Trophoblast cell (in vitro differentiated cells and primary cell): ENCODE measurements around the gene PLEKHG5.

Experiments
- DNase-seq, 2 donors: peaks; one replicate each; pipeline ENCODE4 v3.0.0-alpha.2; 2016
- H2AFZ ChIP-seq: 2 replicates; pipeline ENCODE4 v1.6.1; 2013; ENCODE audit warnings: low read length, moderate library complexity, mild to moderate bottlenecking; ENCODE audit not compliant: insufficient read depth, poor library complexity
- H2AK5ac ChIP-seq: 2 replicates; pipeline ENCODE4 v1.6.1; 2013; ENCODE audit warnings: mild to moderate bottlenecking, low read length
- H2BK120ac ChIP-seq: 2 replicates; pipeline ENCODE4 v1.6.1; 2013; ENCODE audit warnings: low read length, mild to moderate bottlenecking, moderate library complexity; ENCODE audit not compliant: insufficient read depth, poor library complexity
- H2BK12ac ChIP-seq: 2 replicates; pipeline ENCODE4 v1.6.1; 2013; ENCODE audit warnings: mild to moderate bottlenecking, low read length, moderate library complexity
- H2BK5ac ChIP-seq: 2 replicates; pipeline ENCODE4 v1.6.1; 2013; ENCODE audit warnings: low read length, low read depth, moderate library complexity, mild to moderate bottlenecking; ENCODE audit not compliant: poor library complexity
- H3K14ac ChIP-seq: 2 replicates; pipeline ENCODE4 v1.6.1; 2013; ENCODE audit warnings: mild to moderate bottlenecking, low read length
- H3K18ac ChIP-seq: 2 replicates; pipeline ENCODE4 v1.6.1; 2013; ENCODE audit warnings: mild to moderate bottlenecking, low read length
- H3K23ac ChIP-seq: 2 replicates; pipeline ENCODE4 v1.6.1; 2013; ENCODE audit warnings: low read length
- H3K27ac ChIP-seq: 2 replicates; pipeline ENCODE4 v1.5.1; 2013; ENCODE audit warnings: low read depth, mild to moderate bottlenecking, inconsistent platforms, low read length, moderate library complexity
- H3K27me3 ChIP-seq: 2 replicates; pipeline ENCODE4 v1.6.1; 2013; ENCODE audit warnings: inconsistent platforms, mild to moderate bottlenecking, low read length, moderate library complexity; ENCODE audit not compliant: insufficient read depth
- H3K36me3 ChIP-seq, 2 experiments: 1 replicate in 1 of 2; 2 replicates in 1 of 2; pipeline ENCODE4 v1.6.1; 2013; ENCODE audit warnings: low read length in 2 of 2, mild to moderate bottlenecking in 2 of 2, moderate library complexity in 1 of 2; ENCODE audit not compliant: insufficient read depth in 2 of 2, control insufficient read depth in 1 of 2
- H3K4ac ChIP-seq: 2 replicates; pipeline ENCODE4 v1.6.1; 2013; ENCODE audit warnings: low read depth, mild to moderate bottlenecking, low read length, moderate library complexity
- H3K4me1 ChIP-seq, 2 experiments: 1 replicate in 1 of 2; 2 replicates in 1 of 2; pipeline ENCODE4 v1.6.1; 2013; ENCODE audit warnings: low read length in 2 of 2, mild to moderate bottlenecking in 2 of 2, moderate library complexity in 1 of 2; ENCODE audit not compliant: insufficient read depth in 2 of 2, control insufficient read depth in 1 of 2
- H3K4me2 ChIP-seq: 2 replicates; pipeline ENCODE4 v1.6.1; 2013; ENCODE audit warnings: inconsistent platforms, mild to moderate bottlenecking, low read length, moderate library complexity
- H3K4me3 ChIP-seq: 2 replicates; pipeline ENCODE4 v1.5.1; 2013; ENCODE audit warnings: mild to moderate bottlenecking, low read depth, low read length, inconsistent platforms
- H3K79me1 ChIP-seq: one replicate; pipeline ENCODE4 v1.6.1; 2013; ENCODE audit warnings: low read length
- H3K79me2 ChIP-seq: 2 replicates; pipeline ENCODE4 v1.6.1; 2013; ENCODE audit warnings: low read length, mild to moderate bottlenecking; ENCODE audit not compliant: control insufficient read depth, insufficient read depth, poor library complexity
- H3K9ac ChIP-seq: 2 replicates; pipeline ENCODE4 v1.6.1; 2013; ENCODE audit warnings: mild to moderate bottlenecking, low read length
- H3K9me3 ChIP-seq: 2 replicates; pipeline ENCODE4 v1.6.1; 2013; ENCODE audit warnings: low read depth, mild to moderate bottlenecking, control low read depth, inconsistent platforms, low read length; ENCODE audit not compliant: insufficient read depth
- H4K12ac ChIP-seq: 2 replicates; pipeline ENCODE4 v1.6.1; 2013; ENCODE audit warnings: low read depth, mild to moderate bottlenecking, low read length, moderate library complexity
- H4K8ac ChIP-seq: 2 replicates; pipeline ENCODE4 v1.6.1; 2013; ENCODE audit warnings: low read depth, mild to moderate bottlenecking, low read length, moderate library complexity
- H4K91ac ChIP-seq: one replicate; pipeline ENCODE4 v1.6.1; 2013; ENCODE audit warnings: low read depth, mild to moderate bottlenecking, low read length, moderate library complexity
- WGBS: extraction: QIAGEN DNeasy Blood & Tissue Kit; methylation state at CpG from one replicate; pipeline ENCODE4 v1.1.7; 2013; ENCODE audit warnings: missing lambda C conversion rate; ENCODE audit not compliant: insufficient read length, insufficient coverage; ENCODE audit errors: extremely low coverage; 5-methylcytosine and 5-hydroxymethylcytosine counted together

Gene PLEKHG5

GRCh38 chr1:6462412-6463119, 28.9 kb downstream of the PLEKHG5 start:
- Histone ChIP-seq H3K79me2 (no peaks in the 10 kb centered on the region), H2BK12ac (no peak overlapping the region), H3K4ac (no peak overlapping the region), H3K4me1 (no peaks in the 10 kb centered on the region), H2AK5ac (no peak overlapping the region), H4K8ac (no peak overlapping the region), H3K27ac (no peak overlapping the region), H4K12ac (no peak overlapping the region), H2BK120ac (no peak overlapping the region), H3K9me3 (no peaks in the 10 kb centered on the region), H3K4me2 (no peak overlapping the region), H3K79me1 (no peaks in the 10 kb centered on the region), H2BK5ac (no peak overlapping the region), H3K23ac (no peak overlapping the region), H4K91ac (no peak overlapping the region), H3K4me3 (no peak overlapping the region), H3K14ac (no peak overlapping the region), H2AFZ (no peak overlapping the region), H3K18ac (no peak overlapping the region), H3K9ac (no peak overlapping the region), H3K27me3 (no peaks in the 10 kb centered on the region), H3K36me3 (peaks cover 48 to 58% of the 10 kb centered on the region in 2 experiments)
- WGBS: no CpG with 5 or more reads among the region's 13 CpGs
- no peak for DNase-seq

DNA sequence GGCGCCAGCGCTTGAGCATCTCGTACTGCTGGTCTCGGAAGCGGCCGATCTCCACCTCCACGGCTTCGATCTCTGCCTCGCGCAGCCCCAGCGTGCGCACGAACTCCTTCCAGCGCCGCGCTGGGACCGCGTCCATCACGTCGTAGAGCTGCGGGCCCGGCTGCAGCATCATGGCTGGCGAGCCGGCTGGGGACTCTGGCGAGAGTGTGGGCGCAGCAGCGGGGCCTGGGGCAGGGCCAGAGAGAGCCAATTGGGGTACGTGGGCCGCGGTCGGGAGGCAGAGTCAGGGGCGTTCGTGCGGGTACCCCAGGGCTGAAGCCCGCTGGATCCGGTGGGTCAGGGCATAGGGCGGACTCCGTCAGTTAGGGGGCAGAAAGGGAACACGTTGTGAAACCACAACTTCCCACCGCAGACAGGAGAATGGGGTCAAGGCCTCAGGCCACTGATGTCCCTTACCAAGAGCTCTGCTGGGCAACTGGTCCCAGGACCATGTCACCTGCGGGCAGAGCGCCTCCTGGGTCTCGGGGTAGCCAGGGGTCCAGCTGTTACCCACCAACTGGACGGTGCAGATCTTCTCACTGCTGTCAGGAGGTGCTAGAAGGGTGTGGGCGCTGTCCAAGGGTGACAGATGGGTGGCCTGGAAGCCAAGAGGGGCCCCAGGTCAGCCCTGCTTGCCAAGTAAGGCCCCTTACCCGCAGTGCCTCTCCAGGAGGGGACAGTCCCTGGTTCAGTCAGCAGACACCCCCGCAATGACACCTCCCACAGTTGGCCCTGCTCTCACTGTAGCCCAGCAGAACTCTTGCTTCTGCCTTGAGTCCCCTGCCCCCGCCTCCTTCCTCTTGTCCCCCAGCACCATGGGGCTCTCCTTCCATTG, 29.7 kb downstream of the PLEKHG5 start:
- DNase-seq: peak in 1 of 2 donors; percentile 41
- Histone ChIP-seq H3K4ac (no peak overlapping the region), H2AFZ (no peak overlapping the region)

DNA sequence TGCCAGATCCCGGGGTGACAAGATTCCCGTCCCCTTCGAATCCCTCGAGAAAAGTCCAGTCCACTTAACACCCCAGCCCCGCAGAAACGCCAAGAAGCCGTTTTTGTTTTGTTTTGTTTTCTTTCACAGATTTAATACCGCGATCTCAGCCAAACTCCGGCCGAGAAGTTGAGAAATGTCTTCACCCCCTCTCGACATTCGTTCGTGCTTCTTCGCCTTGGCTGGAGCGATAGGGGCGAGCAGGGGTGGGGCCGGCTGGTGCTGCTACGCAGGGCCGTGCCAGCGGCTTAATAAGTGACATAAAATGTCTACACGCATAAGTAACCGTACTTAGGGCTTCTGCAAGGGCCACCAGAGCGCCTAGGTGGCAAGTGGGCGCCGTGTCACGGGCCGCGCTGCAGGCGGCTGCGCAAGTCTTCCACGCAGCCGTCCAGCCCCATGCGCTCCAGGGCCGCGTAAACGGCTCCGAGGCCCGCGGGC, 30.4 kb downstream of the PLEKHG5 start:
- Histone ChIP-seq H2BK120ac (no peak overlapping the region), H3K4me1 (no peaks in the 10 kb centered on the region), H3K79me2 (no peaks in the 10 kb centered on the region), H3K79me1 (no peaks in the 10 kb centered on the region), H3K9me3 (no peaks in the 10 kb centered on the region), H3K4me3 (no peak overlapping the region), H4K12ac (no peak overlapping the region), H3K4ac (no peak overlapping the region), H3K27ac (no peak overlapping the region), H3K14ac (no peak overlapping the region), H4K8ac (no peak overlapping the region), H3K9ac (no peak overlapping the region), H2AK5ac (no peak overlapping the region), H3K4me2 (no peak overlapping the region), H3K18ac (no peak overlapping the region), H3K36me3 (peaks cover 34 to 45% of the 10 kb centered on the region in 2 experiments), H3K27me3 (no peaks in the 10 kb centered on the region), H4K91ac (no peak overlapping the region), H3K23ac (no peak overlapping the region), H2BK5ac (no peak overlapping the region), H2AFZ (no peak overlapping the region), H2BK12ac (no peak overlapping the region)
- DNase-seq: no peak
- no CpG with 5 or more reads among the region's 40 CpGs for WGBS

More for the DNA sequence above, 29.7 kb downstream of the PLEKHG5 start:
- Histone ChIP-seq H3K23ac (no peak overlapping the region), H3K14ac (no peak overlapping the region), H2BK12ac (no peak overlapping the region), H4K8ac (no peak overlapping the region), H2BK120ac (no peak overlapping the region), H4K12ac (no peak overlapping the region), H3K18ac (no peak overlapping the region), H3K9me3 (no peaks in the 10 kb centered on the region), H3K4me3 (no peak overlapping the region), H3K4me2 (no peak overlapping the region), H2AK5ac (no peak overlapping the region), H3K9ac (no peak overlapping the region), H3K79me2 (no peaks in the 10 kb centered on the region), H3K4me1 (no peaks in the 10 kb centered on the region), H2BK5ac (no peak overlapping the region), H3K36me3 (peaks cover 40 to 50% of the 10 kb centered on the region in 2 experiments), H3K27ac (no peak overlapping the region), H4K91ac (no peak overlapping the region), H3K27me3 (no peaks in the 10 kb centered on the region), H3K79me1 (no peaks in the 10 kb centered on the region)
- no CpG with 5 or more reads among the region's 48 CpGs for WGBS

- H3K4me3 ChIP-seq: peak overlapping the region; percentile 25
- H3K23ac ChIP-seq: no peak overlapping the region
- H3K27me3 ChIP-seq: no peaks in the 10 kb centered on the region
- no peak overlapping the region for H3K9ac ChIP-seq
- no CpG with 5 or more reads among the region's 39 CpGs for WGBS
- H3K4ac ChIP-seq: no peak overlapping the region
- H3K14ac ChIP-seq: no peak overlapping the region
- no peak overlapping the region for H2AFZ ChIP-seq
- no peaks in the 10 kb centered on the region for H3K79me1 ChIP-seq
- H3K4me2 ChIP-seq: no peak overlapping the region
- no peak overlapping the region for H3K18ac ChIP-seq
- H2BK120ac ChIP-seq: no peak overlapping the region
- no peak for DNase-seq
- H2BK5ac ChIP-seq: no peak overlapping the region
- H3K4me1 ChIP-seq: no peaks in the 10 kb centered on the region
- H4K91ac ChIP-seq: no peak overlapping the region
- no peak overlapping the region for H4K8ac ChIP-seq
- no peak overlapping the region for H4K12ac ChIP-seq
- peaks cover under 1% of the 10 kb centered on the region for H3K9me3 ChIP-seq
- H3K36me3 ChIP-seq: peaks cover 32 to 43% of the 10 kb centered on the region in 2 experiments
- no peaks in the 10 kb centered on the region for H3K79me2 ChIP-seq
- H2AK5ac ChIP-seq: no peak overlapping the region
- H2BK12ac ChIP-seq: no peak overlapping the region
- no peak overlapping the region for H3K27ac ChIP-seq
These were observed 31.0 kb downstream of the PLEKHG5 start for GRCh38 chr1:6460301-6461050.
